SK-N-SH (cell line): Measurements from ENCODE around the gene FRMD5.

ENCODE experiments used
- GATA2 ChIP-seq: sonication (generic); formaldehyde crosslinking; IDR thresholded peaks from 2 replicates; pipeline ENCODE4 v1.5.0; 2020; ENCODE audit warnings: mild to moderate bottlenecking, missing genetic modification reagents
- PBX3 ChIP-seq: IDR thresholded peaks from 2 replicates; pipeline ENCODE4; 2012
- RCOR1 ChIP-seq: fragments of 150-350 bp; IDR thresholded peaks from 2 replicates; pipeline ENCODE4 v1.6.1; 2017; ENCODE audit warnings: antibody characterized with exemption, low read length
- REST ChIP-seq: IDR thresholded peaks from 2 replicates; pipeline ENCODE4 v1.6.1; 2012; ENCODE audit warnings: mild to moderate bottlenecking, low read depth, low read length, moderate library complexity
- RFX5 ChIP-seq: IDR thresholded peaks from 2 replicates; pipeline ENCODE4 v1.6.1; 2012; ENCODE audit warnings: mild to moderate bottlenecking, improper control_type of control experiment, low read length
- SMC3 ChIP-seq: IDR thresholded peaks from 2 replicates; pipeline ENCODE4 v1.6.1; 2012; ENCODE audit warnings: low read depth, low read length, improper control_type of control experiment
- USF2 ChIP-seq: fragments of 150-350 bp; IDR thresholded peaks from 2 replicates; pipeline ENCODE4 v1.6.1; 2017; ENCODE audit warnings: antibody characterized with exemption, low read length, low read depth, borderline replicate concordance
- YY1 ChIP-seq: IDR thresholded peaks from 2 replicates; pipeline ENCODE4 v1.4.0; 2012; ENCODE audit warnings: low read depth, mild to moderate bottlenecking
- TF ChIP-seq, protein P1 (sequence below): fragments of 200-600 bp; sonication (generic); IDR thresholded peaks from 2 replicates; pipeline ENCODE4 v1.6.1; 2017; ENCODE audit warnings: antibody characterized with exemption, mild to moderate bottlenecking, moderate library complexity

DNA sequence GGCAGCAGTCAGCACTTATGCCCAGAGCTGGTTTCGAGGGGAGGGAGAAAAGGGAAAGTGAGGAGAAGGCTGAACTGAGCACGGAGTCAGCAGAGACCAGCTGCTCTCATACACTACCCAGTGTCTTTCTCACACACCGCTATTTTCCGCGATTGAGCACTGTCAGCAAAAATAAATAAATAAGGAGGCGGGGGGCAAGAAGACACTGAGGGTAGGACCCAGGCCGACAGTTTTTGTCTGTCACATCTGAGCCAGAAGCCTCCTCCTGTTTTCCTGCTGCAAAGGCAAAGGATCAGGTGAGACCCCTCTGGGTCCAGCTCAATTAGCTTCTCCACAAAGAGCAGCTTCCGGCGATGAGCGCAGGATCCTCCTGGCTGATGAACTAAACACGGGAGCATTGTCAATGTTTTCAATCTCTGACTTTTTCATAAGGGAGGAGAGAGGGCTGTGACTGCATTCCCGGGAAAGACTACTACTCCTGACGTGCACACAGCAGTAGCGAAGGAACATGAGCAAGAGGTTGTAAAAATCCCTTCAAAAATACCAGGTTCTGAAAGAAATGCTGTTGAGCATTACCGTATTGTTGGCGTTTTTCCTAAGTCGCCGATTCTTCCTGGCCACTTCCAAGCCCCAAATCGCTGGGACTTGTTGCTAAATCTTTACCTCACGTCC is 1.3 kb downstream of the FRMD5 start:
- TF ChIP-seq, protein P1, sequence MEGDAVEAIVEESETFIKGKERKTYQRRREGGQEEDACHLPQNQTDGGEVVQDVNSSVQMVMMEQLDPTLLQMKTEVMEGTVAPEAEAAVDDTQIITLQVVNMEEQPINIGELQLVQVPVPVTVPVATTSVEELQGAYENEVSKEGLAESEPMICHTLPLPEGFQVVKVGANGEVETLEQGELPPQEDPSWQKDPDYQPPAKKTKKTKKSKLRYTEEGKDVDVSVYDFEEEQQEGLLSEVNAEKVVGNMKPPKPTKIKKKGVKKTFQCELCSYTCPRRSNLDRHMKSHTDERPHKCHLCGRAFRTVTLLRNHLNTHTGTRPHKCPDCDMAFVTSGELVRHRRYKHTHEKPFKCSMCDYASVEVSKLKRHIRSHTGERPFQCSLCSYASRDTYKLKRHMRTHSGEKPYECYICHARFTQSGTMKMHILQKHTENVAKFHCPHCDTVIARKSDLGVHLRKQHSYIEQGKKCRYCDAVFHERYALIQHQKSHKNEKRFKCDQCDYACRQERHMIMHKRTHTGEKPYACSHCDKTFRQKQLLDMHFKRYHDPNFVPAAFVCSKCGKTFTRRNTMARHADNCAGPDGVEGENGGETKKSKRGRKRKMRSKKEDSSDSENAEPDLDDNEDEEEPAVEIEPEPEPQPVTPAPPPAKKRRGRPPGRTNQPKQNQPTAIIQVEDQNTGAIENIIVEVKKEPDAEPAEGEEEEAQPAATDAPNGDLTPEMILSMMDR, result no peak
- no peak for TF ChIP-seq RFX5
- no peak for TF ChIP-seq REST
- no peak for TF ChIP-seq PBX3
- no peak for TF ChIP-seq YY1
- TF ChIP-seq USF2, result no peak
- no peak for TF ChIP-seq RCOR1
- TF ChIP-seq GATA2 (CRISPR knock-in tag), result no peak
- no peak for TF ChIP-seq SMC3
